Thoracic aorta (tissue), 2 donors: ENCODE results near the gene LOXL1. TPM values are rescaled to one million over a fixed set of nuclear protein-coding genes. Genes with fewer than 3 reads are reported as not detected.

Source experiments
- ATAC-seq: fragments of 150-250 bp; one replicate; pipeline ENCODE4 v1.8.0; 2017; ENCODE audit warnings: low read depth; ENCODE audit not compliant: insufficient number of reproducible peaks, low FRiP score
- DNase-seq: peaks from one replicate; pipeline ENCODE4 v3.0.0-alpha.2; 2020; ENCODE audit warnings: low spot score
- H3K27ac ChIP-seq, 2 donors: fragments of 200-600 bp; sonication (generic); 1 replicate in 1 of 2; 2 replicates in 1 of 2; pipeline ENCODE4 v1.5.1; 2016; ENCODE audit warnings: mild to moderate bottlenecking in 2 of 2, moderate library complexity in 2 of 2
- H3K27me3 ChIP-seq: fragments of 200-600 bp; sonication (generic); replicated peaks from 2 replicates; pipeline ENCODE4 v1.6.0; 2016; ENCODE audit warnings: mild to moderate bottlenecking; ENCODE audit not compliant: insufficient read depth
- H3K36me3 ChIP-seq: fragments of 200-600 bp; sonication (generic); one replicate; pipeline ENCODE4 v1.5.1; 2016
- H3K4me1 ChIP-seq, 2 donors: fragments of 200-600 bp; sonication (generic); 1 replicate in 1 of 2; 2 replicates in 1 of 2; pipeline versions ENCODE4 v1.5.1 to v1.6.0; 2016; ENCODE audit warnings: low read depth in 2 of 2, mild to moderate bottlenecking in 1 of 2; ENCODE audit not compliant: control insufficient read depth in 1 of 2
- H3K4me3 ChIP-seq: fragments of 200-600 bp; sonication (generic); 2 replicates; pipeline ENCODE4 v1.5.1; 2016; ENCODE audit warnings: mild to moderate bottlenecking
- H3K9me3 ChIP-seq: fragments of 200-600 bp; sonication (generic); 2 replicates; pipeline ENCODE4 v1.5.1; 2016
- CTCF ChIP-seq: fragments of 200-600 bp; sonication (generic); IDR thresholded peaks from one replicate; pipeline ENCODE4 v1.5.1; 2019; ENCODE audit warnings: antibody characterized with exemption
- total RNA-seq, 2 donors: library from RNA; depleted of rRNA; stranded (reverse); fragments of >200 nt; gene quantifications; one replicate each; pipeline versions ENCODE4 v1.1.0 to v1.2.3, GENCODE V29; 2016

The LOXL1 gene
- total RNA-seq, 2 donors from 2014 or later = 164 to 321 TPM

GRCh38 chr15:73962433-73962832 is 36.2 kb downstream of the LOXL1 start:
- no peaks in the 10 kb centered on the region for H3K9me3 ChIP-seq
- H3K4me3 ChIP-seq = no peak overlapping the region
- TF ChIP-seq CTCF = no peak
- no peaks in the 10 kb centered on the region for H3K27me3 ChIP-seq
- DNase-seq (no peak), ATAC-seq (no peak)
- peaks cover 0 to 8% of the 10 kb centered on the region in 2 donors for H3K4me1 ChIP-seq
- no peak overlapping the region for H3K27ac ChIP-seq
- no peaks in the 10 kb centered on the region for H3K36me3 ChIP-seq

DNA sequence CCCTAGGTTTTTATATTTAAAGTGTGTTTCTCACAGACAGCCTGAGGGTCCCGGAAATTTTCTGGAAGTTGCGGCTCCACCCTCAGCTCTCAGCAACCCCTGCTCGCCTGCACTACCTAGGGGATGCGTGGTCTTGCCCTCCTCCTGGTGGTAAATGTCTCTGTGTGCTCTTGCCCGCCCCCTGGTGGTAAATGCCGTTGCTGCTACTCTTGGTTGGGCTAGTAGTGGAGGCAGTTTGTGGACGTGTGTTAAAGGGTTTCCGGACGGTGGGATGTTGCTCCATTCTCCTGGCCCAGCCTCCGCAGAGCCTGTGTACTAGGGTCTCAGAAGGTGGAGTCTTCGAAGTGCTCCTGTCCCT is 38.5 kb downstream of the LOXL1 start:
- H3K4me1 ChIP-seq = peaks cover 0 to 7% of the 10 kb centered on the region in 2 donors
- no peaks in the 10 kb centered on the region for H3K36me3 ChIP-seq
- no peak overlapping the region for H3K27ac ChIP-seq
- no peak for DNase-seq
- H3K27me3 ChIP-seq = no peaks in the 10 kb centered on the region
- ATAC-seq = peak; percentile 69
- no peaks in the 10 kb centered on the region for H3K9me3 ChIP-seq
- H3K4me3 ChIP-seq = peak overlapping the region; percentile 47
- TF ChIP-seq CTCF = peak; percentile 97

GRCh38 chr15:73965094-73965757 is 39.0 kb downstream of the LOXL1 start:
- H3K27me3 ChIP-seq = no peaks in the 10 kb centered on the region
- peaks cover 0 to 7% of the 10 kb centered on the region in 2 donors for H3K4me1 ChIP-seq
- H3K36me3 ChIP-seq = no peaks in the 10 kb centered on the region
- H3K9me3 ChIP-seq = no peaks in the 10 kb centered on the region
- no peak for DNase-seq
- H3K4me3 ChIP-seq = peak overlapping the region; percentile 47
- TF ChIP-seq CTCF = peak; percentile 5
- H3K27ac ChIP-seq = no peak overlapping the region
- no peak for ATAC-seq

GRCh38 chr15:73965758-73966113 is 39.5 kb downstream of the LOXL1 start:
- H3K4me1 ChIP-seq = peaks cover 0 to 7% of the 10 kb centered on the region in 2 donors
- H3K36me3 ChIP-seq = no peaks in the 10 kb centered on the region
- no peak for ATAC-seq
- DNase-seq = no peak
- H3K27me3 ChIP-seq = no peaks in the 10 kb centered on the region
- TF ChIP-seq CTCF = no peak
- H3K9me3 ChIP-seq = no peaks in the 10 kb centered on the region
- H3K27ac ChIP-seq = no peak overlapping the region
- H3K4me3 ChIP-seq = no peak overlapping the region

DNA sequence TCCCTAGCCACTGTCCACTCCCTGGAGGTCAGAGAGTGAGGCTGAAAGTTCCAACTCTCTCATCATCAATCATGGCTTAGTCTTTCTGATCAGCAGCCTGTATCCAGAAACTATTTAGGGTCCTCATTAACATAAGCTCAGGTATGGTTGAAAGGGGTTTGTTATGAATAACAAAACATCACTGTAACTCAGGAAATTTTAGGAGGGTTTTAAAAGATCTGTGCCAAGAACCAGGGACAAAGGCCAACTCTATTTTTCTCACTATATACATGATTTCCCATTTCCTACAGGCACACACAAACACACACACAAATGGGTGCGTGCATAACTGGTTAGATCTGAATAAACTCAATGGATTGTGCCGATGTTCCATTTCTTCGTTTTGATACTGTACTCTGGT is 42.2 kb downstream of the LOXL1 start:
- ATAC-seq = no peak
- no peak for TF ChIP-seq CTCF
- H3K4me1 ChIP-seq = peaks cover 0 to 16% of the 10 kb centered on the region in 2 donors

More for the DNA sequence above, 42.2 kb downstream of the LOXL1 start:
- no peaks in the 10 kb centered on the region for H3K36me3 ChIP-seq
- DNase-seq = no peak
- H3K27me3 ChIP-seq = no peaks in the 10 kb centered on the region
- no peaks in the 10 kb centered on the region for H3K9me3 ChIP-seq
- H3K4me3 ChIP-seq = no peak overlapping the region
- no peak overlapping the region for H3K27ac ChIP-seq
